MM.1S (cell line): ENCODE data around the gene NCEH1.

Experiments used
- EZH2 ChIP-seq: fragments of 300-600 bp; sonication (generic); optimal IDR thresholded peaks from 2 replicates; pipeline ENCODE3; 2017; ENCODE audit warnings: low read depth, mild to moderate bottlenecking, antibody characterized with exemption, low read length, mixed read lengths
- TF ChIP-seq, protein P1 (sequence below): fragments of 300-600 bp; sonication (generic); IDR thresholded peaks from 2 replicates; pipeline ENCODE4 v1.5.1; 2016; ENCODE audit warnings: antibody characterized with exemption, low read length, mixed read lengths

DNA sequence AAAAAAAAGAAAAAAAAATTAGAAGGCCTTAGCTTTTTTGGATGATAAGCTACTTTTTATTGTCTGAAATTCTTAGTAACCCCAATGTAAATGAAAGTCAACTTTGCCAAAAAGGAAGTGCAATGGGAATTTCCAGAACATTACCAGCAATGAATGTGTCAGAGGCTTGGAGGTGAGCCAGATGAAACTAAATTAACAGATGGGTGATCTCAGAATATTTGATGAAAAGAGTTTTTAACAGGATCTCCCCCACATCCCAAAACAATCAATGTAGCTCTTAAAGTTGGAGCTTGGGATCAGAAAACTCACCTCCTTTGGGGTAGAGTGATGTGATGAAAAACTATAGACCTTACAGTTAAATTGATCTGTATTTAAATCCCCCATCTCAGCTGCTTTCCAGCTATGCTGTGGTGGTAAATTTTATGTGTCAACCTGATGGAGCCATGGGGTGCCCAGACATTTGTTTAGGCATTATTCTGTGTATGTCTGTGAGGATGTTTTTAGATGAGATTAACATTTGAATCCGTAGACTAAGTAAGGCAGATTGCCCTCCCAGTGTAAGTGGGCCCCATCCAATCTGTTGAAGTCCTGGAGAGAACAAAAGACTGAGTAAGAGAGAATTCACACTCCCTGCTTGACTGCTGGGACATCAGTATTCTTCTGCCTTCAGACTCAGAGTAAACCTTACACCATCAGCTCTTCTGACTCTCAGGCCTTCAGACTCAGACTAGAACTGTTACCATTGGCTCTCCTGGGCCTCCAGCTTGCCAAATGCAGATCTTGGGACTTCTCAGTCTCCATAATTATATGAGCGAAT, 103.4 kb downstream of the NCEH1 start:
- TF ChIP-seq, protein P1, sequence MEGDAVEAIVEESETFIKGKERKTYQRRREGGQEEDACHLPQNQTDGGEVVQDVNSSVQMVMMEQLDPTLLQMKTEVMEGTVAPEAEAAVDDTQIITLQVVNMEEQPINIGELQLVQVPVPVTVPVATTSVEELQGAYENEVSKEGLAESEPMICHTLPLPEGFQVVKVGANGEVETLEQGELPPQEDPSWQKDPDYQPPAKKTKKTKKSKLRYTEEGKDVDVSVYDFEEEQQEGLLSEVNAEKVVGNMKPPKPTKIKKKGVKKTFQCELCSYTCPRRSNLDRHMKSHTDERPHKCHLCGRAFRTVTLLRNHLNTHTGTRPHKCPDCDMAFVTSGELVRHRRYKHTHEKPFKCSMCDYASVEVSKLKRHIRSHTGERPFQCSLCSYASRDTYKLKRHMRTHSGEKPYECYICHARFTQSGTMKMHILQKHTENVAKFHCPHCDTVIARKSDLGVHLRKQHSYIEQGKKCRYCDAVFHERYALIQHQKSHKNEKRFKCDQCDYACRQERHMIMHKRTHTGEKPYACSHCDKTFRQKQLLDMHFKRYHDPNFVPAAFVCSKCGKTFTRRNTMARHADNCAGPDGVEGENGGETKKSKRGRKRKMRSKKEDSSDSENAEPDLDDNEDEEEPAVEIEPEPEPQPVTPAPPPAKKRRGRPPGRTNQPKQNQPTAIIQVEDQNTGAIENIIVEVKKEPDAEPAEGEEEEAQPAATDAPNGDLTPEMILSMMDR, result no peak
- no peak for TF ChIP-seq EZH2
